Coronary artery (tissue), 2 donors: ENCODE measurements around the gene CNGA2.

Experiments
- DNase-seq: peaks from one replicate; pipeline ENCODE4 v3.0.0-alpha.2; 2017; ENCODE audit warnings: low spot score
- H3K27ac ChIP-seq, 2 donors: fragments of 200-600 bp; sonication (generic); one replicate each; pipeline ENCODE4 v1.5.1; 2016 to 2019
- H3K4me3 ChIP-seq: fragments of 200-600 bp; sonication (generic); 2 replicates; pipeline ENCODE4 v1.5.1; 2016; ENCODE audit warnings: mild to moderate bottlenecking, moderate library complexity
- CTCF ChIP-seq: fragments of 200-600 bp; sonication (generic); IDR thresholded peaks from one replicate; pipeline ENCODE4 v1.5.1; 2019; ENCODE audit warnings: antibody characterized with exemption

CNGA2 gene

DNA sequence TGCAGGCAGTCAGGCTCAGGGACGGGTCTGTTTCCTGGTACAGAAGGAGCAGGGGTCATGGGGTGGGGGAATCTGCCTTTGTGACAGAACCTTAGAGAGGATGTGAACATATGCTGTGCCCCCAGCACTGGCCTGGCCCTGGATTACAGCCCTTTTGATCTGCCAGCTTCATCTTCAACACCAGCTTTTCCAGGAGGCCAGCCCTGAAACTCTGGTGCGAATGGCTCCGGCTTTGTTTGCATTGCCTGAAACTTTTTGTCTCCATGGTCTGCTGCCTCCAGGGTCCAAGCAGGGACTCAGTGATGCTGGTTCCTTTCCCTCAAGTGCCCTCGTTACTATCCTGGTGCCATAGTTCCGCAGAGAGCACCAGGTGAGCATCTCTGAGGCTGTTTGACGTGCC is 2.1 kb downstream of the CNGA2 start:
- H3K4me3 ChIP-seq = no peak overlapping the region
- no peak for TF ChIP-seq CTCF
- no peak overlapping the region for H3K27ac ChIP-seq
- peak; percentile 17 for DNase-seq

GRCh38 chrX:151737494-151737893 is 2.9 kb downstream of the CNGA2 start:
- Histone ChIP-seq H3K4me3 (no peak overlapping the region), H3K27ac (no peak overlapping the region)
- peak; percentile 29 for DNase-seq
- no peak for TF ChIP-seq CTCF

DNA sequence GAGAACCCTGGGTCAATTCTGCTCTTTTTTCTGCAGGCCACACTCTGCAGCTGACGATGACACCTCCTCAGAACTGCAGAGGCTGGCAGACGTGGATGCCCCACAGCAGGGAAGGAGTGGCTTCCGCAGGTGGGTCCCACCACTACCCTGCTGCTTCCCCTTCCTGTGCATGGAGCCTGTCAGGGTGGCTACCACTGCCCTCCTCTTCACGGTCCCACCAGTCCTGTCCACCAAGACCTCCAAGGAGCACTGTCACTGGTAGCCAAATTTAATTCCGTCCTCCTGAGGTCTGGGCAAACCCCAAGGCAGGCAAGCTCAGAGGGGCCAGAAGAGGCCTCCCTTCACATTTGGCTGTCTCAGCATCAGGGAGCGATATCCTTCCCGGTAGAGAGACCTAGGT is 4.2 kb downstream of the CNGA2 start:
- TF ChIP-seq CTCF = no peak
- no peak for DNase-seq
- Histone ChIP-seq H3K4me3 (no peak overlapping the region), H3K27ac (no peak overlapping the region)

DNA sequence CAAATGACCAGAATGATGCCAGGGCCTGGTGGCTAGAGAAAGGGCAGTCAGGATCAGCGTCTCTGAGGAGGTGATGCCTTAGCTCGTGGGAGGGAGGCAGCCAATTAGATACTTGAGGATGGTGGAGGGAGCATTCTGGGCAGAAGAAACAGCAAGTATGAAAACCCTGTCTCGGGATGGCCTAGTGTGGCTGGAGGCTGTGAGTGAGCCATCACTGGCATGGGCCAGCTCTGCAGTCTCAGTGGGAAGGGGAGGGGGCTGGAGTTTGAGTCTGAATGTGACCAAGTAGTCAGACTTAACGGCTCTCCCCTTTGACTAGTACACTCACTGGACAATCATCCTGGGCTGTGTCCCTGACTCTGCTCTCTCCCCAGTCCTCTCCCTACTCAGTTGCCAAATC is 7.1 kb downstream of the CNGA2 start:
- no peak for TF ChIP-seq CTCF
- no peak overlapping the region for H3K27ac ChIP-seq
- no peak overlapping the region for H3K4me3 ChIP-seq
- peak; percentile 31 for DNase-seq

DNA sequence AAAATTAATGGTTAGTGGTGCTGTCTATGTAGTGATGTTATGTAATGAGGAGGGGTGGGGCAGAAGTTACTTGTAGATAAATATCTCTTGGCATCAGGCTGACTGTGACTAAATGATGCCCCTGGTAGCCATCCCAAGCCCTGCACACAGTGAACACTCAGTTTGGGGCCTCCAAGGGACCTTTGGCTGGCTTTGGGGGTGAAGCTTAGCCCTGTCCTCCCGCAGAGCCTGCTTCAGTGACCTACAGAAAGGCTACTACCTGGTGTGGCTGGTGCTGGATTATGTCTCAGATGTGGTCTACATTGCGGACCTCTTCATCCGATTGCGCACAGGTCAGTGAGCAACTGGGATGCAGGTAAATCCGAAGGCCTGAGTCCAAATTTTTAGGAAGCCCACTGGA is 7.8 kb downstream of the CNGA2 start:
- Histone ChIP-seq H3K4me3 (no peak overlapping the region), H3K27ac (no peak overlapping the region)
- DNase-seq = peak; percentile 50
- TF ChIP-seq CTCF = no peak

- Histone ChIP-seq H3K27ac (no peak overlapping the region), H3K4me3 (no peak overlapping the region)
- TF ChIP-seq CTCF = no peak
- peak; percentile 56 for DNase-seq
Observed at GRCh38 chrX:151743651-151744470, 9.3 kb downstream of the CNGA2 start.

- no peak overlapping the region for H3K4me3 ChIP-seq
- TF ChIP-seq CTCF = no peak
Observed at GRCh38 chrX:151745651-151746050, 11.1 kb downstream of the CNGA2 start.

More at GRCh38 chrX:151745651-151746050, 11.1 kb downstream of the CNGA2 start:
- no peak overlapping the region for H3K27ac ChIP-seq
- DNase-seq = peak; percentile 33
